HEK293T (cell line): Measurements from ENCODE around the gene SH3D19.

ENCODE experiments used
- BHLHE40 ChIP-seq: fragments of 450-650 bp; IDR thresholded peaks from 2 replicates; pipeline ENCODE4 v1.6.1; 2016; ENCODE audit warnings: mild to moderate bottlenecking, moderate library complexity, borderline replicate concordance
- ELF4 ChIP-seq: fragments of 450-650 bp; IDR thresholded peaks from 2 replicates; pipeline ENCODE4 v1.6.1; 2017; ENCODE audit warnings: antibody characterized with exemption
- FOXK2 ChIP-seq: fragments of 450-650 bp; IDR thresholded peaks from 2 replicates; pipeline ENCODE4 v1.6.1; 2016; ENCODE audit warnings: mild to moderate bottlenecking
- FOXM1 ChIP-seq: fragments of 450-650 bp; IDR thresholded peaks from 2 replicates; pipeline ENCODE4 v1.6.1; 2017; ENCODE audit warnings: mild to moderate bottlenecking, borderline replicate concordance
- NFRKB ChIP-seq: fragments of 450-650 bp; IDR thresholded peaks from 2 replicates; pipeline ENCODE4 v1.6.1; 2016; ENCODE audit warnings: mild to moderate bottlenecking, moderate library complexity
- PKNOX1 ChIP-seq: fragments of 450-650 bp; IDR thresholded peaks from 2 replicates; pipeline ENCODE4 v1.6.1; 2016
- SP1 ChIP-seq: fragments of 450-650 bp; IDR thresholded peaks from 2 replicates; pipeline ENCODE4 v1.6.1; 2017
- TARDBP ChIP-seq: fragments of 450-650 bp; IDR thresholded peaks from 2 replicates; pipeline ENCODE4 v1.6.1; 2016

- TF ChIP-seq PKNOX1 (no peak), BHLHE40 (no peak), SP1 (no peak), ELF4 (no peak), FOXK2 (no peak), FOXM1 (no peak), NFRKB (no peak), TARDBP (no peak)
Measured at GRCh38 chr4:151263455-151263854, 62.0 kb downstream of the SH3D19 start.
